MM.1S (cell line): Measurements from ENCODE around the gene TUBA8.

ENCODE experiments used
- EZH2 ChIP-seq: fragments of 300-600 bp; sonication (generic); optimal IDR thresholded peaks from 2 replicates; pipeline ENCODE3; 2017; ENCODE audit warnings: low read depth, mild to moderate bottlenecking, antibody characterized with exemption, low read length, mixed read lengths
- EZH2phosphoT487 ChIP-seq: fragments of 300-600 bp; sonication (generic); IDR thresholded peaks from 2 replicates; pipeline ENCODE4 v1.6.1; 2018; ENCODE audit warnings: antibody characterized with exemption, low read length
- TF ChIP-seq, protein P1 (sequence below): fragments of 300-600 bp; sonication (generic); IDR thresholded peaks from 2 replicates; pipeline ENCODE4 v1.5.1; 2016; ENCODE audit warnings: antibody characterized with exemption, low read length, mixed read lengths

DNA sequence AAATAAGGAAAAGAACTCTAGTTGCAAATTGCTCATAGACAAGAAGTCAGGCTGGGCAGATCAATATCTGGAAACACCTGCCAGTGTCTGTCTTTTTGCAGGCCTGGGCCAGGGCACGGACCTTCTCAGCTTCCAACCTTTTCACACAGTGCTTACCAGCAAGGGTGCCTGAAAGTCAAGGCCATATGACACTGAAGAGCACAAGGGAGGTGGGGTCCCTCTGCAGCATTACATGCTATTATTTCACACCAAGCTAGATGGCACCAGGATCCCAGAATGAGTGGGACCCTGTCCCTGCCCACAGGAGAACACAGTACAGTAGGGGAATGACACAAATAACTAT lies 38.7 kb upstream of the TUBA8 start:
- TF ChIP-seq, protein P1, sequence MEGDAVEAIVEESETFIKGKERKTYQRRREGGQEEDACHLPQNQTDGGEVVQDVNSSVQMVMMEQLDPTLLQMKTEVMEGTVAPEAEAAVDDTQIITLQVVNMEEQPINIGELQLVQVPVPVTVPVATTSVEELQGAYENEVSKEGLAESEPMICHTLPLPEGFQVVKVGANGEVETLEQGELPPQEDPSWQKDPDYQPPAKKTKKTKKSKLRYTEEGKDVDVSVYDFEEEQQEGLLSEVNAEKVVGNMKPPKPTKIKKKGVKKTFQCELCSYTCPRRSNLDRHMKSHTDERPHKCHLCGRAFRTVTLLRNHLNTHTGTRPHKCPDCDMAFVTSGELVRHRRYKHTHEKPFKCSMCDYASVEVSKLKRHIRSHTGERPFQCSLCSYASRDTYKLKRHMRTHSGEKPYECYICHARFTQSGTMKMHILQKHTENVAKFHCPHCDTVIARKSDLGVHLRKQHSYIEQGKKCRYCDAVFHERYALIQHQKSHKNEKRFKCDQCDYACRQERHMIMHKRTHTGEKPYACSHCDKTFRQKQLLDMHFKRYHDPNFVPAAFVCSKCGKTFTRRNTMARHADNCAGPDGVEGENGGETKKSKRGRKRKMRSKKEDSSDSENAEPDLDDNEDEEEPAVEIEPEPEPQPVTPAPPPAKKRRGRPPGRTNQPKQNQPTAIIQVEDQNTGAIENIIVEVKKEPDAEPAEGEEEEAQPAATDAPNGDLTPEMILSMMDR = no peak
- TF ChIP-seq EZH2 = no peak
- TF ChIP-seq EZH2phosphoT487 = no peak
